Endodermal cell (in vitro differentiated cells): ENCODE measurements around the gene RNF144A. TPM values are rescaled to one million over a fixed set of nuclear protein-coding genes. Genes with fewer than 3 reads are reported as not detected.

Experiments used
- DNase-seq: peaks from one replicate; pipeline ENCODE4 v3.0.0-alpha.2; 2017
- H3K27ac ChIP-seq: 2 replicates; pipeline ENCODE4 v1.5.1; 2013; ENCODE audit warnings: mild to moderate bottlenecking, low read depth, low read length, moderate library complexity
- H3K27me3 ChIP-seq: 2 replicates; pipeline ENCODE4 v1.6.1; 2013; ENCODE audit warnings: mild to moderate bottlenecking, low read length, moderate library complexity; ENCODE audit not compliant: insufficient read depth, control insufficient read depth, poor library complexity, severe bottlenecking
- H3K36me3 ChIP-seq: 2 replicates; pipeline ENCODE4 v1.7.0; 2013; ENCODE audit warnings: mild to moderate bottlenecking, low read length, moderate library complexity; ENCODE audit not compliant: control insufficient read depth, insufficient read depth
- H3K4me1 ChIP-seq: one replicate; pipeline ENCODE4 v1.7.0; 2013; ENCODE audit warnings: low read length; ENCODE audit not compliant: control insufficient read depth, insufficient read depth
- H3K4me3 ChIP-seq: 2 replicates; pipeline ENCODE4 v1.5.1; 2013; ENCODE audit warnings: mild to moderate bottlenecking, low read length, moderate library complexity
- H3K9ac ChIP-seq: 2 replicates; pipeline ENCODE4 v1.6.1; 2013; ENCODE audit warnings: mild to moderate bottlenecking, low read length, moderate library complexity; ENCODE audit not compliant: poor library complexity, severe bottlenecking; ENCODE audit errors: extremely low read depth
- H3K9me3 ChIP-seq: 2 replicates; pipeline ENCODE4 v1.6.1; 2013; ENCODE audit warnings: mild to moderate bottlenecking, low read length, moderate library complexity; ENCODE audit not compliant: control insufficient read depth
- H3K27ac Mint-ChIP-seq: 2 replicates; pipeline ENCODE4 v1.8.0; 2020; ENCODE audit warnings: mixed read lengths
- H3K27me3 Mint-ChIP-seq: 2 replicates; pipeline ENCODE4 v1.8.0; 2021; ENCODE audit warnings: mild to moderate bottlenecking, mixed read lengths; ENCODE audit not compliant: insufficient read depth
- H3K36me3 Mint-ChIP-seq: 2 replicates; pipeline ENCODE4 v1.8.0; 2020; ENCODE audit warnings: low read depth, mixed read lengths
- H3K4me1 Mint-ChIP-seq: 2 replicates; pipeline ENCODE4 v1.8.0; 2020; ENCODE audit warnings: mixed read lengths
- H3K4me3 Mint-ChIP-seq: 2 replicates; pipeline ENCODE4 v1.8.0; 2020; ENCODE audit warnings: mild to moderate bottlenecking, moderate library complexity, mixed read lengths
- H3K9me3 Mint-ChIP-seq: 2 replicates; pipeline ENCODE4 v1.8.0; 2020; ENCODE audit warnings: mild to moderate bottlenecking, mixed read lengths
- CTCF ChIP-seq: fragments of 200-600 bp; sonication (generic); conservative IDR thresholded peaks from 2 replicates; pipeline ENCODE4 v1.5.0; 2021; ENCODE audit warnings: antibody characterized with exemption, mild to moderate bottlenecking
- WGBS, 2 experiments: methylation state at CpG; one replicate each; pipeline versions ENCODE4 v1.1.5 to v1.1.7; 2013; ENCODE audit warnings: missing lambda C conversion rate in 2 of 2, mixed read lengths in 1 of 2; ENCODE audit not compliant: insufficient coverage in 1 of 2, insufficient read length in 1 of 2; 5-methylcytosine and 5-hydroxymethylcytosine counted together
- total RNA-seq, 2 donors: library from RNA; stranded (reverse); fragmentation: NEBNext Ultra II Directional in 1 of 2; extraction: Animal tissue kit (Norgen Biotek cat#: 25700) in 1 of 2; gene quantifications; 2 replicates in 1 of 2; 3 replicates in 1 of 2; pipeline ENCODE4 v1.2.1, GENCODE V29; 2021

Gene RNF144A
- total RNA-seq, 2 donors from 2014 or later, result 12.4 to 26.0 TPM

DNA sequence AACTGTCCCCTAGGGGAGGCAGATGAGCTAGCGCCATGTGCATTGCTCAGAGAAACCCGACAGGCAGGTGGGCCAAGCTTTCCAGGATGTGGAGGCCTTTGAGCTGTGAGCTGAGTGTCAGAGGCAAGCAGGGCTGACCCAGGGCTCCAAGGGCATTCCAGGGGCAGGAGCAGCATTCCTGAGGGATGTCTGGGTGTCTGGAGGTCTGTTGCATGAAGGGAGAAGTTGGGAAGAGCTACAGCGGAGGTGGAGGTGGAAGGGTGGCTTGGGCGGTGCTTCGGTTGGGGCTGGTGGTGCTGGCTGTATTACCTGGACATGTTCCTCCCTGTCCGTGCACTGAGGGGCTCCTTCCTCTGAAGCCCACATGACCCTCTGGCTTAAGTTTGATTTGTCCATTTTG, 102.8 kb downstream of the RNF144A start:
- Mint-ChIP-seq H3K4me1 (peaks cover 4% of the 10 kb centered on the region), H3K9me3 (no peaks in the 10 kb centered on the region), H3K27ac (no peak overlapping the region), H3K27me3 (no peaks in the 10 kb centered on the region), H3K36me3 (peaks cover 5% of the 10 kb centered on the region), H3K4me3 (no peak overlapping the region)
- no peaks in the 10 kb centered on the region for H3K9me3 ChIP-seq
- H3K9ac ChIP-seq, result no peak overlapping the region
- H3K27ac ChIP-seq, result no peak overlapping the region
- no peak for TF ChIP-seq CTCF
- DNase-seq, result peak; percentile 48
- no peaks in the 10 kb centered on the region for H3K27me3 ChIP-seq
- no peaks in the 10 kb centered on the region for H3K4me1 ChIP-seq
- 94 to 95% methylated on average over 5 to 6 of the region's 6 CpGs for WGBS, 2 experiments
- H3K4me3 ChIP-seq, result no peak overlapping the region
- H3K36me3 ChIP-seq, result peaks cover 7% of the 10 kb centered on the region

DNA sequence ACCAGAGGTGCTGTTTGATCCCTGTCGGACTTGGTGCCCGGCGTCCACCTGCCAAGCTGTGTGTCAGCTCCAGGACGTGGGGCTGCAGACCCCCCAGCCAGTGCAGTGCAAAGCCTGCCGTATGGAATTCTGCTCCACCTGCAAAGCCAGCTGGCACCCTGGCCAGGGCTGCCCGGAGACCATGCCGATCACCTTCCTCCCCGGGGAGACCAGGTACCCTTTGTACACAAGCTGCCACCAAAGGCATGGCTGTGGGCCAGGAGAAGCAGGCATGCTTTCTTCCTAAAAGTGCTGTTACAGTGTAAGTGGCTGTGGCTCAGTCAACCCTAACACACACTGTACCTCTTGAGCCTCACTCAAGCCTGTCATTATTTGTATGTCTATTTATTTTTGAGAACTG, 103.3 kb downstream of the RNF144A start:
- H3K36me3 ChIP-seq, result peaks cover 8% of the 10 kb centered on the region
- H3K27ac ChIP-seq, result no peak overlapping the region
- no peak overlapping the region for H3K4me3 ChIP-seq
- no peaks in the 10 kb centered on the region for H3K9me3 Mint-ChIP-seq
- no peaks in the 10 kb centered on the region for H3K27me3 Mint-ChIP-seq
- no peak overlapping the region for H3K27ac Mint-ChIP-seq
- no peaks in the 10 kb centered on the region for H3K27me3 ChIP-seq
- H3K36me3 Mint-ChIP-seq, result peaks cover 5% of the 10 kb centered on the region
- H3K4me3 Mint-ChIP-seq, result no peak overlapping the region
- H3K4me1 ChIP-seq, result no peaks in the 10 kb centered on the region
- 94 to 96% methylated on average over 7 to 8 of the region's 8 CpGs for WGBS, 2 experiments
- TF ChIP-seq CTCF, result no peak
- H3K9me3 ChIP-seq, result no peaks in the 10 kb centered on the region
- peak; percentile 24 for DNase-seq
- no peak overlapping the region for H3K9ac ChIP-seq
- H3K4me1 Mint-ChIP-seq, result peaks cover 4% of the 10 kb centered on the region

GRCh38 chr2:7020939-7021470, 103.8 kb downstream of the RNF144A start:
- Histone ChIP-seq H3K27ac (no peak overlapping the region), H3K9me3 (no peaks in the 10 kb centered on the region), H3K4me1 (no peaks in the 10 kb centered on the region), H3K36me3 (peaks cover 8% of the 10 kb centered on the region), H3K9ac (no peak overlapping the region), H3K4me3 (no peak overlapping the region), H3K27me3 (no peaks in the 10 kb centered on the region)
- no peak for TF ChIP-seq CTCF
- WGBS, 2 experiments, result 92 to 97% methylated on average over 10 to 11 of the region's 11 CpGs
- Mint-ChIP-seq H3K36me3 (peaks cover 5% of the 10 kb centered on the region), H3K4me3 (no peak overlapping the region), H3K27me3 (no peaks in the 10 kb centered on the region), H3K4me1 (peaks cover 4% of the 10 kb centered on the region), H3K27ac (no peak overlapping the region), H3K9me3 (no peaks in the 10 kb centered on the region)
- DNase-seq, result no peak
